NCI-H2029 (cell line): ENCODE results near the gene CARD6.
A peak's percentile ranks its signal among the peaks of the same experiment; 100 is the strongest.
"Not testable (repeated sequence)": the region's sequence is repeated elsewhere in the genome, so short reads cannot be mapped to it uniquely, and the experiment has no call there.

Source experiments
- DNase-seq: peaks from one replicate; lab custom pipeline; 2025; lab: John Stamatoyannopoulos, UW

CARD6 gene

GRCh38 chr5:40828690-40829661 is 12.2 kb upstream of the CARD6 start:
- DNase-seq: no peak

DNA sequence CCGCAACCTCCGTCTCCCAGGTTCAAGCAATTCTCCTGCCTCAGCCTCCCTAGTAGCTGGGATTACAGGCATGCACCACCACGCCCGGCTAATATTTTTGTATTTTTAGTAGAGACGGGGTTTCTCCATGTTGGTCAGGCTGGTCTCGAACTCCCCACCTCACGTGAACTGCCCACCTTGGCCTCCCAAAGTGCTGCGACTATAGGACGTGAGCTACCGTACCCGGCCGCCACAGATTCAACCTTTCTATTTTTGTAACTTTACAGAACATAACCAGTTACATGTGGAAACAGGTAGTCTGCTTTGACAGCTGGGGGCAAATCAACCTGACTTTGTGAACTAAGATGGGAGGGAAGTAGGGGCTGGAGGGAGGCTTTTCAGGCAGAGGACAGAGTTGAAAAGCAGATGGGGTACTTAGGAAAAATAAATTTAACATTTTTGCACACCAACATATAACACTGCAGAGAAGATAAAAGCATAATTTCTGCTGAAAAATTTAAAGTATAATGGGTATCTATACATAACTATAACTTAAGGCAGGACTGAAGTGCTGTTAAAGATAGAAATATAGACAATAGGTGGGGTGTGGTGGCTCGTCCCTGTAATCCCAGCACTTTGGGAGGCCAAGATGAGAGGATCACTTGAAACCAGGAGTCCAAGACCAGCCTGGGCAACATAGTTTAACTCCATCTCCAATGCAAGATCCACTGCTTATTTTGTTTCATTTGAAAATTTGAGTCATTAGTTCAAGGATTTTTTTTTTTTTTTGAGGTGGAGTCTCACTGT is 11.2 kb upstream of the CARD6 start:
- no peak for DNase-seq

GRCh38 chr5:40831346-40832210 is 9.6 kb upstream of the CARD6 start:
- no peak for DNase-seq

- no peak for DNase-seq
Observed at GRCh38 chr5:40832345-40832744, 8.8 kb upstream of the CARD6 start.

- DNase-seq: no peak
Observed at GRCh38 chr5:40833712-40834229, 7.4 kb upstream of the CARD6 start.

- DNase-seq: no peak
Observed at GRCh38 chr5:40834391-40834848, 6.7 kb upstream of the CARD6 start.

- peak; percentile 93 for DNase-seq
Observed at GRCh38 chr5:40834849-40835787, 6.0 kb upstream of the CARD6 start, which contains the start of gene RPL37. Gene RPL37 (minus strand): TSS chr5:40835222. CDS start chr5:40835185, 37 bp downstream.

DNA sequence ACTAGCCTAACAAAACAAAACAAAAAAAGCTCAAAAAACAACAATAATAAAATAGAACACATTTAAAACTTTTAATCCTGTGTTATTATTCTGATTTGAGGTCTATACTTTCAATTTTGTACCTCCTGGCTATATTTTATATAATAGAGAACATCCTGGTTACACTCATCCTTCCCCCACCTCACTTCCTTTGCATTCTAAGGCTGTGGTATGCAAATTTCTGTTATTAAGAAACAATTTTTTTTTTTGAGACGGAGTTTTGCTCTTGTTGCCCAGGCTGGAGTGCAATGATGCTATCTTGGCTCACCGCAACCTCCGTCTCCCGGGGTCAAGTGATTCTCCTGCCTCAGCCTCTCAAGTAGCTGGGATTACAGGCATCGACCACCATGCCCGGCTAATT is 3.1 kb upstream of the CARD6 start:
- DNase-seq: no peak

- no peak for DNase-seq
Observed at GRCh38 chr5:40842351-40842750, 1.2 kb downstream of the CARD6 start.

GRCh38 chr5:40844565-40844964 is 3.4 kb downstream of the CARD6 start:
- DNase-seq: no peak

DNA sequence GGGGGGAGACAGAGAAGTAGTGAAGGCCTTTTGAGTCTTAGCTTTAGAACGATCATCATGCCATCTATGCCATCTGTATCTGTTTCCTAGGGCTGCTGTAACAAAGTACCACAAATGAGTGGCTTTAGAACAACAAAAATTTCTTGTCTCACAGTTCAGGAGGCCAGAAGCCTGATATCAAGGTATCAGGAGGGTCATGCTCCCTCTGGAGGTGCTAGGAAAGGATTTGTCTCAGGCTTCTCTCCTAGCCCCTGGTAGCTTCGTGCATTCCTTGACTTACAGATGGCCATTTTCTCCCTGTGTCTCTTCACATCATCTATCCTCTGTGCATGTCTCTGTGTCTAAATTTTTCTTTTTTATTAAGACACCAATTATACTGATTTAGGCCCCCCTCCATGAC is 5.2 kb downstream of the CARD6 start:
- no peak for DNase-seq

- no peak for DNase-seq
Observed at GRCh38 chr5:40847525-40847924, 6.4 kb downstream of the CARD6 start.

- no peak for DNase-seq
Observed at GRCh38 chr5:40853632-40854192, 12.5 kb downstream of the CARD6 start.

DNA sequence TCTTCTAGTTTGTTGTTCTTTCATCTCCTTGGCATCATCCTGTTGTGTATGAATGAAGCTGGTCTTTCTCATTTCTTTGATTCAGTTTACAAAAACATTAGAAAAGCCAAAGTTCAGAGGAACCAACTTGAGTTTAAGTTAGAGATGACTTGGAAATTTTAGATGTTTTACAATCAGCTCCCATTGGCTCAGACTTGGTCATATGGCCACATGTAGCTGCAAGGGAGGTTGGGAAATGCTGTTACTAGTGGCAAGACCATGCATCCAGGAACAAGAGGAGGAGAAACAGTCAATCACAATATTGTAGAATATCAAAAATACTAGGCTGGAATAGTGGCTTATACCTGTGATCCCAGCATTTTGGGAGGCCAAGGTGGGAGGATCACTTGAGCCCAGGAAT is 19.5 kb downstream of the CARD6 start:
- no peak for DNase-seq

GRCh38 chr5:40865004-40865403 is 23.8 kb downstream of the CARD6 start:
- DNase-seq: not testable (repeated sequence)

GRCh38 chr5:40866844-40867243 is 25.7 kb downstream of the CARD6 start:
- no peak for DNase-seq

- DNase-seq: no peak
Observed at GRCh38 chr5:40869384-40869783, 28.2 kb downstream of the CARD6 start.

- no peak for DNase-seq
Observed at GRCh38 chr5:40871177-40871576, 30.0 kb downstream of the CARD6 start.

DNA sequence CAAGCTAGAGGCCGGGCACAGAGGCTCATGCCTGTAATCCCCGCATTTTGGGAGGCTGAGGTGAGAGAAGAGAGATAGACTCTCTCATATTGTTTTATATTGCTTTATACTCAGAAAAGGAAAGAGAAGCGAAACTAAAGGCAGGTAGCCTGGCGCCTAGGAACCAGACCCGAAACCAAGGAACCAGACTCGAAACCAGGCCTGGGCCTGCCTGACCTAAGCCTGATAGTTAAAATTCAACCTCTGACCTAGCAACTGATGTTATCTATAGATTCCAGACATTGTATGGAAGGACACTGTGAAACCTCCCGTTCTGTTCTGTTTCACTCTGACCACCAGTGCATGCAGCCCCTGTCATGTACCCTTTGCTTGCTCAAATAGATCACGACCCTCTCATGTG is 31.1 kb downstream of the CARD6 start:
- DNase-seq: not testable (repeated sequence)

DNA sequence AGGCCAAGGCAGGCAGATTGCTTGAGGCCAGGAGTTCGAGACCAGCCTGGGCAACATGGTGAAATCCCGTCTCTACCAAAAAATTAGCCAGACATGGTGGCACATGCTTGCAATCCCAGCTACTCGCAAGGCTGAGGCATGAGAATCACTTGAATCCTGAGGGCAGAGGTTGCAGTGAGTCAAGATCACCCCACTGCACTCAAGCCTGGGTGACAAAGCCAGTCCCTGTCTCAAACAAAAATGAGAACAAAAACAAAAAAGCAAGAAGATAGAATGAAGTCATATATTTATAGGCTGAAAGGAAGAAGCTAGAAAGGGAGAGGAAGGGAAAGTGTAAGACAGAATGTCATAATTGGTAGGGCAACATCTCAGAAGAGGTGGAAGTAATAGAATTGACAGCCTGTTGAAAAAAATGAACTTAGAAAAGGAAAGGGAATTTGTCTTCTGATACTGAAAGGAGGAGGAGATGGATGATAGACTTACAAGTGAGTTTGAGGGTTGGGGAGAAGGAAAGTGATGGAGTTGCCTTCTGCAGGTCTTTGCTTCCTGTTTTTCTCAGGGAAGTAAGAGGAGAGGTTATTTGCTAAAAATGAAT is 32.2 kb downstream of the CARD6 start:
- no peak for DNase-seq
